ENCODE results near the gene CAPN7.

Gene CAPN7

GRCh38 chr3:15241341-15241740 is 35.3 kb downstream of the CAPN7 start:
- TF ChIP-seq, protein P1, sequence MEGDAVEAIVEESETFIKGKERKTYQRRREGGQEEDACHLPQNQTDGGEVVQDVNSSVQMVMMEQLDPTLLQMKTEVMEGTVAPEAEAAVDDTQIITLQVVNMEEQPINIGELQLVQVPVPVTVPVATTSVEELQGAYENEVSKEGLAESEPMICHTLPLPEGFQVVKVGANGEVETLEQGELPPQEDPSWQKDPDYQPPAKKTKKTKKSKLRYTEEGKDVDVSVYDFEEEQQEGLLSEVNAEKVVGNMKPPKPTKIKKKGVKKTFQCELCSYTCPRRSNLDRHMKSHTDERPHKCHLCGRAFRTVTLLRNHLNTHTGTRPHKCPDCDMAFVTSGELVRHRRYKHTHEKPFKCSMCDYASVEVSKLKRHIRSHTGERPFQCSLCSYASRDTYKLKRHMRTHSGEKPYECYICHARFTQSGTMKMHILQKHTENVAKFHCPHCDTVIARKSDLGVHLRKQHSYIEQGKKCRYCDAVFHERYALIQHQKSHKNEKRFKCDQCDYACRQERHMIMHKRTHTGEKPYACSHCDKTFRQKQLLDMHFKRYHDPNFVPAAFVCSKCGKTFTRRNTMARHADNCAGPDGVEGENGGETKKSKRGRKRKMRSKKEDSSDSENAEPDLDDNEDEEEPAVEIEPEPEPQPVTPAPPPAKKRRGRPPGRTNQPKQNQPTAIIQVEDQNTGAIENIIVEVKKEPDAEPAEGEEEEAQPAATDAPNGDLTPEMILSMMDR (IDR thresholded peaks at IDR 0.05; ENCODE audit: insufficient read depth, low read depth, low read length, missing control alignments): peak; percentile 38
- H3K4me3 ChIP-seq (ENCODE audit: low read depth, low read length): no peak overlapping the region
- DNase-seq (ENCODE audit: low read depth): peak; percentile 60

DNA sequence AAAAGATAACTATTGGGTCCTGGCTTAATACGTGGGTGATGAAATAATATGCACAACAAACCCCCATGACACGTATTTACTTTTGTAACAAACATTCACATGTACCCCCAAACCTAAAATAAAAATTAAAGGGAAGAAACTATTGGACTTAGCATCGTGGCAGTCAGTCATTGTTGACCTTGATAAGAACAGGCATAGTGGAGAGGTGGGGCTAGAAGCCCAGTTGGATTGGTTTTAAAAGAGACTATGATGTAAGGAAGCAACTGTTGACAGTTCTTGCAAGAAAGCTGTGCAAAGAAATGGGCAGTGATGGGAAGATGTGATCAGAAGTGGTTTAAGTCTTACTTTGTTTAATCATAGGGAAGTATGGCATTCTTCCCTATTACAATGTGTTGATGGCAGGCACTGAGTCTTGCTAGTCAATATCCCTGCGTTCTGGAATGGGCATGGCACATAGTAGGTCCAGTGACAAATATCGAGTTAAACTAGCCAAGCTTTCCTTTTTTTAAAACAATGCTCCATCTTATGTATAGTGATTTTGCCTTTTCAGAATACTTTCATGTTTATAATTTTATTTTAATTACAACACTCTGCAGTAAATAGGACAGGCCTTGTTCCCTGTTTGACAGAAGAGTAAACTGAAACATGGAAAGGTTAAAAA is 37.9 kb downstream of the CAPN7 start:
- TF ChIP-seq, protein P1 (IDR thresholded peaks at IDR 0.05; ENCODE audit: insufficient read depth, low read depth, low read length, missing control alignments): no peak
- no peak for DNase-seq (ENCODE audit: low read depth)
- no peak overlapping the region for H3K4me3 ChIP-seq (ENCODE audit: low read depth, low read length)

DNA sequence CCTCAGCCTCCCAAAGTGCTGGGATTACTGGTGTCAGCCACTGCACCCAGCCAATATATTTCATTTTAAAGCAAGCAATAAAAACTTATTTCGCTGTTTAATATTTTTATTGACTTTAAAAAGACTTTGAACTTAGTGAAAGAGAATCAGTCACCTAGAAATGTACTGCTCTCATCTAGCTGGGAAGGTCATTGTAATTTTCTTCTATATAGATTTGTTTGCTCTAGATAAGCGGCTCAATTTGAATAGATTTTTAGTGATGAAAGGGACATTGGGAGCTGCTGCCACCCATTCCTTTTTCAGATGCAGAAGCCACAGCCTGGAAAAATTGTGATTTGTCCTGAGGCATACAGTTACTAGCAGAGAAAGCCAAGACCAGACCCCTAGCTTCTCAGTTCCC is 40.1 kb downstream of the CAPN7 start:
- no peak overlapping the region for H3K4me3 ChIP-seq (ENCODE audit: low read depth, low read length)
- TF ChIP-seq, protein P1 (IDR thresholded peaks at IDR 0.05; ENCODE audit: insufficient read depth, low read depth, low read length, missing control alignments): no peak
- no peak for DNase-seq (ENCODE audit: low read depth)

- no peak overlapping the region for H3K4me3 ChIP-seq (ENCODE audit: low read depth, low read length)
- TF ChIP-seq, protein P1 (IDR thresholded peaks at IDR 0.05; ENCODE audit: insufficient read depth, low read depth, low read length, missing control alignments): no peak
- no peak for DNase-seq (ENCODE audit: low read depth)
These were observed 47.1 kb downstream of the CAPN7 start for GRCh38 chr3:15253023-15253697.

DNA sequence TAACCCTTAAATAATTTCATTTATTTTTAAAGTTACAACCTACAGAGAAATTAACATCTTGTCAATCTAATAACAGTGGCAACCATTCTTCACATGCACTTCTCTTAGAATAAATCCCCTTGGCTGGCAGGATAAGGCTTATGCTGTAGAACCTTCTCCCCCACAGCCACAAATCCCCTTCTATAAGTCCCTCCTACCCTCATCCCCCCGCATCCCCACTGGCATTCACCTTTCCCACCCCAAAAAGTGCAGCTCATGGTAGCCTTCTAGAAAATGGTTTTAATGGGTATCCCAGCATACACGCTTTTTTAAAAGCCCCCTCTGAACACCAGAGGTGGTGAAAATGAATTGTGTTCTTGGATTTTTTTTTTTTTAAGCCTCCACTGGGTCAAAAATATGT is 49.2 kb downstream of the CAPN7 start:
- H3K4me3 ChIP-seq (ENCODE audit: low read depth, low read length): no peak overlapping the region
- TF ChIP-seq, protein P1 (IDR thresholded peaks at IDR 0.05; ENCODE audit: insufficient read depth, low read depth, low read length, missing control alignments): no peak
- no peak for DNase-seq (ENCODE audit: low read depth)

- TF ChIP-seq, protein P1 (IDR thresholded peaks at IDR 0.05; ENCODE audit: insufficient read depth, low read depth, low read length, missing control alignments): no peak
- no peak overlapping the region for H3K4me3 ChIP-seq (ENCODE audit: low read depth, low read length)
These were observed 50.9 kb downstream of the CAPN7 start for GRCh38 chr3:15256861-15257341.

More at GRCh38 chr3:15256861-15257341, 50.9 kb downstream of the CAPN7 start:
- DNase-seq (ENCODE audit: low read depth): no peak

All from GM12865 (cell line).